ENCODE data around the gene MED15.

DNA sequence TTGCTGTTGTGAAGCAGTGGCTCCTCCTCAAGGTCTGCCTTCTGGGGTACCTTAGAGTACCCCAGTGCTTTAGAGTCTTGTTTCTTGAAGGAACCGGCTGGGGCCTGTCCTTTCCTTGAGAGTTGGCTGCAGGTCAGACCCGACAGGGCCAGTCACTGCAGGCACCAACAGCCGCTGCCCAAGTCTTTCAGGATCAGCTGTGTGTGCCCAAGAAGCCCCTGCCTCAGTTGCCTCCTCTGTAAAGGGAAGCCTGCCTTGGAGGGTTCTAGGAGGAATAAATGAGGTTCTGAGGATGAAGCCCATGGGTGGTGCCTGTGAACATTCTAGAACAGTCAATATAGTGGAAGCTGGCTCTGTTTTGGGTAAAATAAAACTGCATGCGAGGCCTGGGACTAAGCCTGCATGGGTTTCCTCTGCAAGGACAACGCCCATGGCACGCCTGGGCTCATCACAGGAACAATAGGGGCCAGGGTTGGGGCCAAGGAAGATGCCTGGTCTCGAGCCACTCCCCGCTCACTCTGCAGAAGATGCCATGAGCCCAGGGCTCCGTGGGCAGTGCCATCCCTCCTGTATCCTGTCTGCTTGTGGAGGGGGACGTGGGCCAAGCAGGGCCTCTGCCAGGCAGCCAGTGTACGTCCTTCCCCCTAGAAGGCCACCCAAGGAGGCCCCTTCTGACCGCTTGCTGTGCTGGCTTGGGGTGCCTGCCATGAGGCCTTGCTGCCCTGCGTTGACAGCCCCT is 81.6 kb downstream of the MED15 start:
- TF ChIP-seq RCOR1 (IDR thresholded peaks at IDR 0.05; ENCODE audit: insufficient replicate concordance, low read length) (no peak), POLR2A (IDR thresholded peaks at IDR 0.05; ENCODE audit: low read depth, low read length) (no peak), BHLHE40 (IDR thresholded peaks at IDR 0.05; ENCODE audit: low read depth, low read length) (no peak), RAD21 (IDR thresholded peaks at IDR 0.05; ENCODE audit: low read length) (no peak), SMC3 (IDR thresholded peaks at IDR 0.05; ENCODE audit: low read depth, low read length) (no peak), MAFK (IDR thresholded peaks at IDR 0.05; ENCODE audit: low read depth, low read length) (no peak)
- TF ChIP-seq, protein P1, sequence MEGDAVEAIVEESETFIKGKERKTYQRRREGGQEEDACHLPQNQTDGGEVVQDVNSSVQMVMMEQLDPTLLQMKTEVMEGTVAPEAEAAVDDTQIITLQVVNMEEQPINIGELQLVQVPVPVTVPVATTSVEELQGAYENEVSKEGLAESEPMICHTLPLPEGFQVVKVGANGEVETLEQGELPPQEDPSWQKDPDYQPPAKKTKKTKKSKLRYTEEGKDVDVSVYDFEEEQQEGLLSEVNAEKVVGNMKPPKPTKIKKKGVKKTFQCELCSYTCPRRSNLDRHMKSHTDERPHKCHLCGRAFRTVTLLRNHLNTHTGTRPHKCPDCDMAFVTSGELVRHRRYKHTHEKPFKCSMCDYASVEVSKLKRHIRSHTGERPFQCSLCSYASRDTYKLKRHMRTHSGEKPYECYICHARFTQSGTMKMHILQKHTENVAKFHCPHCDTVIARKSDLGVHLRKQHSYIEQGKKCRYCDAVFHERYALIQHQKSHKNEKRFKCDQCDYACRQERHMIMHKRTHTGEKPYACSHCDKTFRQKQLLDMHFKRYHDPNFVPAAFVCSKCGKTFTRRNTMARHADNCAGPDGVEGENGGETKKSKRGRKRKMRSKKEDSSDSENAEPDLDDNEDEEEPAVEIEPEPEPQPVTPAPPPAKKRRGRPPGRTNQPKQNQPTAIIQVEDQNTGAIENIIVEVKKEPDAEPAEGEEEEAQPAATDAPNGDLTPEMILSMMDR (conservative IDR thresholded peaks at IDR 0.05; ENCODE audit: low read depth, low read length) = no peak
- TF ChIP-seq, protein P2, sequence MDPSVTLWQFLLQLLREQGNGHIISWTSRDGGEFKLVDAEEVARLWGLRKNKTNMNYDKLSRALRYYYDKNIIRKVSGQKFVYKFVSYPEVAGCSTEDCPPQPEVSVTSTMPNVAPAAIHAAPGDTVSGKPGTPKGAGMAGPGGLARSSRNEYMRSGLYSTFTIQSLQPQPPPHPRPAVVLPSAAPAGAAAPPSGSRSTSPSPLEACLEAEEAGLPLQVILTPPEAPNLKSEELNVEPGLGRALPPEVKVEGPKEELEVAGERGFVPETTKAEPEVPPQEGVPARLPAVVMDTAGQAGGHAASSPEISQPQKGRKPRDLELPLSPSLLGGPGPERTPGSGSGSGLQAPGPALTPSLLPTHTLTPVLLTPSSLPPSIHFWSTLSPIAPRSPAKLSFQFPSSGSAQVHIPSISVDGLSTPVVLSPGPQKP (IDR thresholded peaks at IDR 0.05; ENCODE audit: borderline replicate concordance, low read depth, low read length) = no peak

Measured in IMR-90 (cell line).